WERI-Rb-1 (cell line): ENCODE results near the gene RAD9A.
A peak's percentile ranks its signal among the peaks of the same experiment; 100 is the strongest.

Source experiments
- DNase-seq: peaks from one replicate; pipeline ENCODE4 v3.0.0-alpha.2; 2020
- H3K27ac ChIP-seq: fragments of 250-450 bp; sonication (Bioruptor Pico); 2 replicates; pipeline ENCODE4 v1.5.1; 2020; ENCODE audit warnings: mild to moderate bottlenecking, moderate library complexity
- H3K27me3 ChIP-seq: fragments of 250-450 bp; sonication (Bioruptor Pico); 2 replicates; pipeline ENCODE4 v1.5.1; 2021; ENCODE audit warnings: mild to moderate bottlenecking, low read depth, moderate library complexity; ENCODE audit not compliant: insufficient read depth, severe bottlenecking
- H3K36me3 ChIP-seq: fragments of 250-450 bp; sonication (Bioruptor Pico); 2 replicates; pipeline ENCODE4 v1.5.1; 2020; ENCODE audit warnings: mild to moderate bottlenecking, moderate library complexity
- H3K4me3 ChIP-seq: 2 replicates; pipeline ENCODE4 v1.5.1; 2011; ENCODE audit warnings: low read depth, mild to moderate bottlenecking, control low read depth, low read length
- H3K9me3 ChIP-seq: fragments of 250-450 bp; sonication (Bioruptor Pico); 2 replicates; pipeline ENCODE4 v1.5.1; 2021; ENCODE audit warnings: mild to moderate bottlenecking, moderate library complexity; ENCODE audit not compliant: severe bottlenecking
- TF ChIP-seq, protein P1 (sequence below): IDR thresholded peaks from 2 replicates; pipeline ENCODE4 v1.5.1; 2011; ENCODE audit warnings: low read depth, mild to moderate bottlenecking, control low read depth, inconsistent platforms, low read length

The RAD9A gene

DNA sequence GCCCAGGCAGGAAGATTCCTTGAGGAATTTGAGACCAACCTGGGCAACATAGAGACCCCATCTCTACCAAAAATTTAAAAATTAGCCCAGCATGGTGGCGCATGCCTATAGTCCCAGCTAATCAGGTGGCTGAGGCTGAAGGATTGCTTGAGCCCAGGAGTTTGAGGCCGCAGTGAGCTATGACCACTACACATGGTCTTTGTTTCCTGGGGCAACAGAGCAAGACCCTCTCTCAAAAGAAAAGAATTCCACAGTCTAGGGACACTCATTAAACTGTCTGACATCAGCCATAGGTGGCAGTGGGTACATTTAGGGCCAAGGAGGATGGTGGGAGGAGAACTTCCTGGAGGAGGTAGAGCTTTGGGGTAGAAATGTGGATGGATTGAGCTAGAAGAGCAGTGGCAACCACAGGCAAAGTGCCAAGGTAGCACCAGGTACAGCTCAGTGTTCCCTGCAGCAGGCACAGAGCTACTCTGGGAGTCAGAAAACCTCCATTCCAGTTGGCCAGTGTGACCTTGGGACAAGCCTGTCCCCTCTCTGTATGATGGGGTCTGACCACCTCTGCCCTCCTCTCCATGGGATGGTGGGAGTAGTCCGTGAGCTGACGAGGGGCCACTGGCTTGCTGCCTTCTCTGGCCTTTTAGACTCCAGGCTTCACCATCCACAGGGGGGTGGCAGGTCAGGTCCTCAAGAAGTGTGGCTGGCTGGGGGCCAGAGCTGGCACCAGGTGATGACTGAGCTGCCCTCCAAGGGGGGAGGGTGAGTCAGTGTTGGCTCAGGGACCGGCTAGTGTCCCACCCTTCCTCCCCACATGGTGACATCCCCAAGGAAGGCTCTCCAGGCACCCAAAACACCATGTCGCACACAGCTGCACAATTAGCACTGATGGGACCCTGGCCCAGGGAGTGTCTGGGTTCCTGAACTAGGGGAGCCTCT is 14.6 kb upstream of the RAD9A start:
- no peaks in the 10 kb centered on the region for H3K27me3 ChIP-seq
- no peak overlapping the region for H3K4me3 ChIP-seq
- TF ChIP-seq, protein P1, sequence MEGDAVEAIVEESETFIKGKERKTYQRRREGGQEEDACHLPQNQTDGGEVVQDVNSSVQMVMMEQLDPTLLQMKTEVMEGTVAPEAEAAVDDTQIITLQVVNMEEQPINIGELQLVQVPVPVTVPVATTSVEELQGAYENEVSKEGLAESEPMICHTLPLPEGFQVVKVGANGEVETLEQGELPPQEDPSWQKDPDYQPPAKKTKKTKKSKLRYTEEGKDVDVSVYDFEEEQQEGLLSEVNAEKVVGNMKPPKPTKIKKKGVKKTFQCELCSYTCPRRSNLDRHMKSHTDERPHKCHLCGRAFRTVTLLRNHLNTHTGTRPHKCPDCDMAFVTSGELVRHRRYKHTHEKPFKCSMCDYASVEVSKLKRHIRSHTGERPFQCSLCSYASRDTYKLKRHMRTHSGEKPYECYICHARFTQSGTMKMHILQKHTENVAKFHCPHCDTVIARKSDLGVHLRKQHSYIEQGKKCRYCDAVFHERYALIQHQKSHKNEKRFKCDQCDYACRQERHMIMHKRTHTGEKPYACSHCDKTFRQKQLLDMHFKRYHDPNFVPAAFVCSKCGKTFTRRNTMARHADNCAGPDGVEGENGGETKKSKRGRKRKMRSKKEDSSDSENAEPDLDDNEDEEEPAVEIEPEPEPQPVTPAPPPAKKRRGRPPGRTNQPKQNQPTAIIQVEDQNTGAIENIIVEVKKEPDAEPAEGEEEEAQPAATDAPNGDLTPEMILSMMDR: no peak
- H3K27ac ChIP-seq: no peak overlapping the region
- no peaks in the 10 kb centered on the region for H3K36me3 ChIP-seq
- no peak for DNase-seq
- no peaks in the 10 kb centered on the region for H3K9me3 ChIP-seq

DNA sequence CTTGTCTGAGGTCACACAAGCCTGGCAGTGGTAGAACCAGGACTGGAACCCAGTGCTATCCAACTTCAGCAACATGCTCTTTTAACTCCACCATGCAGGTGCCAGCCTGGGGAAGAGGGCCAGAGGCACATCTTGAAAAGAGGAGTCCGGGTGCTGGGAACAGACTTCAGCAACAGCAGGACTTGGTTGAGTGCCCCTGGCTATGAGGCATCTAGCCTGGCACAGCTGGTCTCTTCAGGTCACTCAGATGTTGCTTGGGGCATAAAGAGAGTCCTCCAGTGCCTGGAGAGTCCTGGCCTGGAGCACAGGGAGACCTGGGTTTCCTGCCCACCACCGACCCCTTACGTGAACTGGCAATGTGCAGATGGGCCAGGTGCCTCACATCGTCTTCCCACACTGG is 13.2 kb upstream of the RAD9A start:
- Histone ChIP-seq H3K27me3 (no peaks in the 10 kb centered on the region), H3K4me3 (no peak overlapping the region), H3K27ac (no peak overlapping the region), H3K36me3 (no peaks in the 10 kb centered on the region), H3K9me3 (no peaks in the 10 kb centered on the region)
- TF ChIP-seq, protein P1: no peak
- DNase-seq: no peak

DNA sequence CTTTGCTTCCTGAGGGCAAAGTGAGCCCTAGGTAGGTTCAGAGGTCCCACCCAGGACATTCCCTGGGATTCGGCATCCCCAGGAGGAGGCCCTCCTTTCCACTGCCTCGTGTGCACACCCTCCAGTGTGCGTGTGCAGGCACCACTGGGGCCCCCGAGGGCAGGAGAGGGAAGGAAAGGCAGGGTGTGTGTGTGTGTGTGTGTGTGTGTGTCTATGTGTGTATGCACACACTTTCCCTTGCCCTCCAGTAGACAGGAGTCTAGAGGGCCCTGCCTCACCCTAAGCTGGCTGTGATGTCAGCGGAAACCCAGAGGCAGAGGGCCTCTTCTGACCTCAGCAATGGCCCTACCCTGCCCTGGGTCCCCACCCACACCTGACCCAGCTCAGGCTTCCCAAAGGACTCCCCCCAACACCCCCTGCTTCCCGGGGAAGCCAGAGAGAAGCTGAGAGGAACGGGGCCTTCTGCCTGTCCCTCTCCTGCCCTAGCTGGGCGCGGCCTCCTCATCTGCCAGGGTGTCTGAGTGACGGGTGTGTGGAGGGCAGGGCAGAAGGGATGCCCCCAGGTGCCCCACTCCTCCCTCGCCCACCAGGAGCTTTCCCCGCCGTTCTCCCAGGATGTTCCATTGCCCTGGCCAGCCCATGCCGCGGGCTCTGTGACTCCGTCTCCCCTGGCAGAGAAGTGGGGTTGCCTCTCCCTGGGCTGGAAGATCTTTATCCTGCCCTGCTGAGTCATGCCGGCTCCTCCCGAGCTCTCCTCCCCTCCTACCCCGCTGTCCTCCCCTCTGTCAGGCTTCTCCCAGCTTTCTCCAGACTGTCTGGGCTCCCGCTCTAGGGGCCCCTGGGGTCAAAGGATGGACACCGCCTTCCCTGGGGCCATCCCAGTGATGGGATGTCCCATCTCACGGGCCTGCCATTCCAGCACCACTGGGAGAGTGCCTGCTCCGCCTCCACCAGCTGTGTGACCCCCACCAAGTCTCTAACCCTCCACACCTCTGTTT is 12.4 kb upstream of the RAD9A start:
- Histone ChIP-seq H3K27ac (no peak overlapping the region), H3K36me3 (no peaks in the 10 kb centered on the region), H3K9me3 (no peaks in the 10 kb centered on the region), H3K27me3 (no peaks in the 10 kb centered on the region), H3K4me3 (no peak overlapping the region)
- TF ChIP-seq, protein P1: no peak
- no peak for DNase-seq

DNA sequence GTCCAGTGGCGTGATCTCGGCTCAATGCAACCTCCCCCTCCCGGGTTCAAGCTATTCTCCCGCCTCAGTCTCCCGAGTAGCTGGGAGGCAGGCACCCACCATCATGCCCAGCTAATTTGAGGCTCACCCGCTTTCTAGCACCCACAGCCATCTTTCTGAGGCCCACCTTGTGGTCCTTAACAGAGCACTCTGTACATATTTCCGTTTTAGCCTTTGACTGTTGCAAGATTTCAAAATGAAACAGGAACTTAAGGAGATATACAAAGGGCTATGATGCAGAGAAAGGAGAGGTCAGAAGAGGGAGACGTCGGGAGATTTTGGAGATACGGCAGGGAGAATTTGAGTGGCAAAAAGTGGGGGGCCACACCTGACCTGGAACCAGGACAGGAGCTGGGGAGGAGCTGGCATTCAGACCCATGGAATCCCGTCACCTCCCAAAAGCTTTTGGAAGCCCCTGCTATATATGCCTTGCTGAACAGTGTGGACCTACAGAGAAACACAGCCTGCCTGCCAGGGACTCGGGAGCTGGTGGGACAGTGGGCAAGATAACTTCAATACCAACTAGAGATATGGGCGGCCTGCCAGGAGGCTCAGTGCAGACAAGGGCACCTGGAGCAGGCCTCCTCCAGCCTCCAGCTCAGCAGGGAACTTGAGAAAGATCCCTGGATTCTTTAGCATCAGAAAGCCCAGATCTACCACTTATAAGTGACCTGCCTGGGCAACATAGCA is 10.4 kb upstream of the RAD9A start:
- Histone ChIP-seq H3K27ac (no peak overlapping the region), H3K9me3 (no peaks in the 10 kb centered on the region), H3K36me3 (no peaks in the 10 kb centered on the region), H3K27me3 (no peaks in the 10 kb centered on the region), H3K4me3 (no peak overlapping the region)
- TF ChIP-seq, protein P1: no peak
- no peak for DNase-seq

- Histone ChIP-seq H3K27me3 (no peaks in the 10 kb centered on the region), H3K27ac (no peak overlapping the region), H3K36me3 (no peaks in the 10 kb centered on the region), H3K4me3 (no peak overlapping the region), H3K9me3 (no peaks in the 10 kb centered on the region)
- peak; percentile 82 for DNase-seq
- TF ChIP-seq, protein P1: peak; percentile 99
Observed at GRCh38 chr11:67382276-67383136, 9.3 kb upstream of the RAD9A start.
